ENCODE results near the gene EXD2. TPM values are rescaled to one million over a fixed set of nuclear protein-coding genes. Genes with fewer than 3 reads are reported as not detected.

EXD2 gene
- total RNA-seq, 1 donor from 2014 or later: 14.0 TPM

DNA sequence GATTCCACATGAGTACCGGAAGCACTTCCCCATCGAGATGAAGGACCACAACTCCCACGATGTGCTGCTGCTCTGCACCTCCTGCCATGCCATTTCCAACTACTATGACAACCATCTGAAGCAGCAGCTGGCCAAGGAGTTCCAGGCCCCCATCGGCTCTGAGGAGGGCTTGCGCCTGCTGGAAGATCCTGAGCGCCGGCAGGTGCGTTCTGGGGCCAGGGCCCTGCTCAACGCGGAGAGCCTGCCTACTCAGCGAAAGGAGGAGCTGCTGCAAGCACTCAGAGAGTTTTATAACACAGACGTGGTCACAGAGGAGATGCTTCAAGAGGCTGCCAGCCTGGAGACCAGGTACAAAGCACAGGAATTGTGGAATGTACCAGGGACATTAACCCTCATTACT is 46.3 kb downstream of the EXD2 start:
- H3K4me3 ChIP-seq (ENCODE audit: low read depth, low read length): no peak overlapping the region
- DNase-seq (ENCODE audit: low read depth): no peak
- TF ChIP-seq, protein P1, sequence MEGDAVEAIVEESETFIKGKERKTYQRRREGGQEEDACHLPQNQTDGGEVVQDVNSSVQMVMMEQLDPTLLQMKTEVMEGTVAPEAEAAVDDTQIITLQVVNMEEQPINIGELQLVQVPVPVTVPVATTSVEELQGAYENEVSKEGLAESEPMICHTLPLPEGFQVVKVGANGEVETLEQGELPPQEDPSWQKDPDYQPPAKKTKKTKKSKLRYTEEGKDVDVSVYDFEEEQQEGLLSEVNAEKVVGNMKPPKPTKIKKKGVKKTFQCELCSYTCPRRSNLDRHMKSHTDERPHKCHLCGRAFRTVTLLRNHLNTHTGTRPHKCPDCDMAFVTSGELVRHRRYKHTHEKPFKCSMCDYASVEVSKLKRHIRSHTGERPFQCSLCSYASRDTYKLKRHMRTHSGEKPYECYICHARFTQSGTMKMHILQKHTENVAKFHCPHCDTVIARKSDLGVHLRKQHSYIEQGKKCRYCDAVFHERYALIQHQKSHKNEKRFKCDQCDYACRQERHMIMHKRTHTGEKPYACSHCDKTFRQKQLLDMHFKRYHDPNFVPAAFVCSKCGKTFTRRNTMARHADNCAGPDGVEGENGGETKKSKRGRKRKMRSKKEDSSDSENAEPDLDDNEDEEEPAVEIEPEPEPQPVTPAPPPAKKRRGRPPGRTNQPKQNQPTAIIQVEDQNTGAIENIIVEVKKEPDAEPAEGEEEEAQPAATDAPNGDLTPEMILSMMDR (conservative IDR thresholded peaks at IDR 0.05; ENCODE audit: low read depth, low read length): no peak

DNA sequence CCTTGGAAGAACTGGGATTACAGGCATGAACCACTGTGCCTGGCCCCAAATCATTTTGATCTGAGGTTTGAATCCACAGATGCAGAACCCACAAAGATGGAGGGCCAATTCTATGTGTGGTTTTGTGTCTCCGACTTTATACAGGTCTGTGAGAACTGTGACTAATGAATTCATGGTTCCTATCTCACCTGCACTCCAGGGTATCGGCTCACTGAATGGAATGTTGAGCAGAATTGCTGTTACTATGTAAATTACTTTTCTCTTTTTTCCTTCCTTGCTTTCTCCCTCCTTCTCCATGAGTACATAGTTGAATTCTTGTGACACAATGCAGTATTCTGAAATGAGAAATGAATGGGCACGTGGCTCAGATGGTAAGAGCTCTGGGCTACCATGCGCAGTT is 47.6 kb downstream of the EXD2 start:
- TF ChIP-seq, protein P1 (conservative IDR thresholded peaks at IDR 0.05; ENCODE audit: low read depth, low read length): no peak

DNA sequence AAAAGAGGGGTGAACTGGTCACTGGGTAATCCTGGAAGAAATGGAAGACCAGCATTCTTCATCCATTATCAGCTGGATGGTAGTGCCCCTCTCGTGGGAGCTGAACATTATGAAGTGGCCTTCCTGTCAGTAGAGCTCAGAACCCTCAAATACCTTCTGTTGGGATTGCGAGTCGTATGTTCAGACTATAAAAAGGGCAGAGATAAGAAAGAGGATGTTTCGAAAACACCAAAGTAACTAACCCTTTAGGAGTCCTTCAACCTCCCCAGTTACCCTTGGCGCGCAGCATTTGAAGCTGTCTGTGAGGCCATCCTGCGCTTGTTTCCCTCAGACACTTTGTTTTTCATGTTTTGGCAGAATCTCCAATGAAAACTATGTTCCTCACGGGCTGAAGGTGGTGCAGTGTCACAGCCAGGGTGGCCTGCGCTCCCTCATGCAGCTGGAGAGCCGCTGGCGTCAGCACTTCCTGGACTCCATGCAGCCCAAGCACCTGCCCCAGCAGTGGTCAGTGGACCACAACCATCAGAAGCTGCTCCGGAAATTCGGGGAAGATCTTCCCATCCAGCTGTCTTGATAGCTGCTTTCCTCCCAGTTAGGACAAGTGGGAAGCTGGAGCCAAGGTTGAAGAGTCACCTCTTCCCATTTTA is 49.4 kb downstream of the EXD2 start:
- no peak for DNase-seq (ENCODE audit: low read depth)
- TF ChIP-seq, protein P1 (conservative IDR thresholded peaks at IDR 0.05; ENCODE audit: low read depth, low read length): no peak
- H3K4me3 ChIP-seq (ENCODE audit: low read depth, low read length): no peak overlapping the region

More for the DNA sequence above, 47.6 kb downstream of the EXD2 start:
- H3K4me3 ChIP-seq (ENCODE audit: low read depth, low read length): no peak overlapping the region
- no peak for DNase-seq (ENCODE audit: low read depth)

DNA sequence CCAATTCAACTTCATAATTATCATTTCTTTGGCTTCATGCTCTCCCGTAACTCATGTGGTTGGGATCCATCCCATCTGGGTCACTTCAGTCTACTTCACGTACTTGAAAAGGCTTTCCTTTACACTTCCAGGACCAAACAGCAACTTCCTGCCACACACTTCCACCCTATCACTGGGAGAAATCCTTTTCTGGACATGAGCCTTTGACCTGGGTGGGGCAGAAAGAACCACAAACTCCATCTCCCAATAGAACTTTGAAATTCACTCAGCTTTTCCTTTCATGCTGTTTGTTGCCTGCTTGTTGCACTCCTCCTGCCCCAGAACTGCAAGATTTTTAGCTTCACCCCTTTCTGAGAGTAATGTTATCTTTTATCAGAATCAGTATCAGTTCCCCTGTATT is 50.3 kb downstream of the EXD2 start:
- H3K4me3 ChIP-seq (ENCODE audit: low read depth, low read length): no peak overlapping the region
- TF ChIP-seq, protein P1 (conservative IDR thresholded peaks at IDR 0.05; ENCODE audit: low read depth, low read length): no peak
- no peak for DNase-seq (ENCODE audit: low read depth)

DNA sequence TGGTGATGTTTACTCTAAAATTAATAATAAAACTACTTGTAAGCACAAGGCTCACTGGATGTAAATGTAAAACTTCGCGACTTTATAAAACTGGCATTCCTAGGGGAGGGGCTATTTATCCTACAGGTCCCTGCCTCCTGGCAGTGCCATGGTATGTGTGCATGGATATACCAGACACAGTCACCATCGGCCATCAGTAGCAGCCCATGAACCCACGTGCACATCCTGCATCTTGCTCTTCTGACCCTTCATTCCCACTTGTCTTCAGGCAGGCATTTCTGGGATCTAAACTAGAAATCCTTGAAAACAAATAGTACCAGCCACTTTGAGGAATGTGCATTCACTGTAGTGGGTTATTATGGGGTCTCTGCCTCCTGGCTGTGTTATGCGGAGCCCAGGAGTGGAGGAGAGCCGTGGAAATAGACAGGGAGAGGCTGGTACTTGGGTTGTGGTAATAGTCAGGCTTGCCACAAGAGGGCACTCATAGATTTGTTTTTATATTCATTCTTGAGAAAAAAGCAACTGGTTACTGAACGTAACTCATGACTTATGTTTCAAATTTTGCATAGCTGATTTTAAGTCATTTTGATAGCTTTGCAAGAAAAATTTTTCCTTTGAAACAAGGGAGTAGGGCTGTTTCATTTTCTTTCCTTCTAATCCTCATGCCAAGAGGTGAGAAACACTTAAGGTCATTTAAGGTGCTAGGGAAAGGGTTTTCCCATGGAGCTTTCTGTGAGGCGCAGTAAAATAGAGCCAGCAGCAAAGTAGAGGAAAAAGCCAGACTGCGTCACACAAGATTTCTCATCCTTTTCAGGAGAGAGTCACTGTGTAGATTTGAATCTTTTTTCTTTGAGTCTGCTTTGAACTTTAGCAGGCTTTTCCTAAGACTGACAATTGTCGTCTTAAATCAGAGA is 51.3 kb downstream of the EXD2 start:
- no peak overlapping the region for H3K4me3 ChIP-seq (ENCODE audit: low read depth, low read length)
- peak; percentile 26 for DNase-seq (ENCODE audit: low read depth)
- TF ChIP-seq, protein P1 (conservative IDR thresholded peaks at IDR 0.05; ENCODE audit: low read depth, low read length): peak; percentile 71

DNA sequence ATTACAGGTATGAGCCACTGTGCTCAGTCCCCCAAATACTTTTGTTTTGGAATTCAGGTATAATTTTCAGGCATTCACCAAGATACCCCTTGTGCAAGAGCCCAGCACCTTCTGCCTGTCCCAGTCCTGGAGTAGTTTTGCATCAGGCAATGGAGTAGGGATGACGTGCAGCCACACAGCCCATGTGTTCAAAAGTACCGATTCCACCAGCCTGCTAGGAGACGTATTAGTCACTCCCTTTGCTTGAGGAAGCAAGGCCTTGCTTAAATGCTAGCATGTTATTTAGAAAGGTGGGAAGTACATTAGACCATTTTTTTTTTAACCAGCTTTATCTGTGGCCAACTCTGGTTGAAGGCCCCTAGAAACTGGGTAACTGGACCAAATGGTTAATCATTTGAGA is 53.6 kb downstream of the EXD2 start:
- TF ChIP-seq, protein P1 (conservative IDR thresholded peaks at IDR 0.05; ENCODE audit: low read depth, low read length): no peak

More for the DNA sequence above, 53.6 kb downstream of the EXD2 start:
- DNase-seq (ENCODE audit: low read depth): no peak
- H3K4me3 ChIP-seq (ENCODE audit: low read depth, low read length): no peak overlapping the region
